HS-5 (cell line): ENCODE data around the gene TRIM65.
"Not testable (repeated sequence)": the region's sequence is repeated elsewhere in the genome, so short reads cannot be mapped to it uniquely, and the experiment has no call there.

ENCODE experiments used
- DNase-seq: peaks from one replicate; pipeline ENCODE4 v3.0.0-alpha.2; 2012; ENCODE audit warnings: low read depth

TRIM65 gene

GRCh38 chr17:75895370-75896155, 1.2 kb downstream of the TRIM65 start:
- DNase-seq, result no peak

GRCh38 chr17:75894049-75894733, 2.6 kb downstream of the TRIM65 start:
- no peak for DNase-seq

- no peak for DNase-seq
These were observed 3.3 kb downstream of the TRIM65 start for GRCh38 chr17:75893305-75894048.

GRCh38 chr17:75892556-75893224, 4.1 kb downstream of the TRIM65 start:
- DNase-seq, result no peak

- no peak for DNase-seq
These were observed 4.9 kb downstream of the TRIM65 start for GRCh38 chr17:75891605-75892555.

- DNase-seq, result no peak
These were observed 5.6 kb downstream of the TRIM65 start for GRCh38 chr17:75891022-75891604.

GRCh38 chr17:75889454-75889853, 7.3 kb downstream of the TRIM65 start:
- DNase-seq, result no peak

- no peak for DNase-seq
These were observed 8.3 kb downstream of the TRIM65 start for GRCh38 chr17:75888484-75888883.

GRCh38 chr17:75885860-75886259, 10.9 kb downstream of the TRIM65 start:
- not testable (repeated sequence) for DNase-seq

- DNase-seq, result no peak
These were observed 11.3 kb downstream of the TRIM65 start for GRCh38 chr17:75885431-75885830.

- no peak for DNase-seq
These were observed 14.9 kb downstream of the TRIM65 start for GRCh38 chr17:75881678-75882454.

- DNase-seq, result no peak
These were observed 16.5 kb downstream of the TRIM65 start for GRCh38 chr17:75880266-75880665.

GRCh38 chr17:75878174-75878998, 18.4 kb downstream of the TRIM65 start, which contains the start of gene TRIM47:
Gene TRIM47, minus strand, starts transcription at chr17:75878581. Its CDS starts 33 bp downstream, at chr17:75878548.
- DNase-seq, result no peak

- no peak for DNase-seq
These were observed 19.0 kb downstream of the TRIM65 start for GRCh38 chr17:75877752-75878173.

GRCh38 chr17:75876938-75877751, 19.6 kb downstream of the TRIM65 start:
- peak; percentile 87 for DNase-seq

- DNase-seq, result no peak
These were observed 20.4 kb downstream of the TRIM65 start for GRCh38 chr17:75876190-75876937.

- no peak for DNase-seq
These were observed 20.9 kb downstream of the TRIM65 start for GRCh38 chr17:75875940-75876189.
